Thoracic aorta (tissue), 2 donors: ENCODE measurements around the gene LRRC58. TPM values are rescaled to one million over a fixed set of nuclear protein-coding genes. Genes with fewer than 3 reads are reported as not detected.

Experiments used
- ATAC-seq: fragments of 150-250 bp; one replicate; pipeline ENCODE4 v1.8.0; 2017; ENCODE audit warnings: low read depth; ENCODE audit not compliant: insufficient number of reproducible peaks, low FRiP score
- DNase-seq: peaks from one replicate; pipeline ENCODE4 v3.0.0-alpha.2; 2020; ENCODE audit warnings: low spot score
- H3K27ac ChIP-seq, 2 donors: fragments of 200-600 bp; sonication (generic); 1 replicate in 1 of 2; 2 replicates in 1 of 2; pipeline ENCODE4 v1.5.1; 2016; ENCODE audit warnings: mild to moderate bottlenecking in 2 of 2, moderate library complexity in 2 of 2
- H3K27me3 ChIP-seq: fragments of 200-600 bp; sonication (generic); replicated peaks from 2 replicates; pipeline ENCODE4 v1.6.0; 2016; ENCODE audit warnings: mild to moderate bottlenecking; ENCODE audit not compliant: insufficient read depth
- H3K36me3 ChIP-seq: fragments of 200-600 bp; sonication (generic); one replicate; pipeline ENCODE4 v1.5.1; 2016
- H3K4me1 ChIP-seq, 2 donors: fragments of 200-600 bp; sonication (generic); 1 replicate in 1 of 2; 2 replicates in 1 of 2; pipeline versions ENCODE4 v1.5.1 to v1.6.0; 2016; ENCODE audit warnings: low read depth in 2 of 2, mild to moderate bottlenecking in 1 of 2; ENCODE audit not compliant: control insufficient read depth in 1 of 2
- H3K4me3 ChIP-seq: fragments of 200-600 bp; sonication (generic); 2 replicates; pipeline ENCODE4 v1.5.1; 2016; ENCODE audit warnings: mild to moderate bottlenecking
- H3K9me3 ChIP-seq: fragments of 200-600 bp; sonication (generic); 2 replicates; pipeline ENCODE4 v1.5.1; 2016
- CTCF ChIP-seq: fragments of 200-600 bp; sonication (generic); IDR thresholded peaks from one replicate; pipeline ENCODE4 v1.5.1; 2019; ENCODE audit warnings: antibody characterized with exemption
- total RNA-seq, 2 donors: library from RNA; depleted of rRNA; stranded (reverse); fragments of >200 nt; gene quantifications; one replicate each; pipeline versions ENCODE4 v1.1.0 to v1.2.3, GENCODE V29; 2016

LRRC58 gene
- total RNA-seq, 2 donors from 2014 or later = 27.9 to 35.6 TPM

DNA sequence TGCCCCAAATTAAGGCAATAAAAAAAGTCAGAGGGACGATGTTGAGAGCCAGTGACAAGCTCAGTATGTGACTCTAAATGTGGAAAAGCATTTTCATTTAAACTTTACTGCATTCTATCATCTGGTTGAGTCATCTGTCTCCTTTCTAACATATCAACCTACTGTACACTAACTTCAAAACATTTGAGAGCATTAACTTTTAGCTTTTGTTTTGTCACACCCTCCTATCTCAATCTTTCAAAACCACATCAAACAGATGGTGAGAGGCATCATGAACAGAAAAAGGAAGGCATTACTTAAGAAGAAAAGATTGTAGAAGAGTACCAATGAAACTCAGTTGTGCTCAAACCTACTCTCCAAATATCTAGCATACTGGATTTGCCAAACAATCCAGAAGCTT lies 4.8 kb downstream of the LRRC58 start:
- Histone ChIP-seq H3K27ac (no peak overlapping the region), H3K27me3 (no peaks in the 10 kb centered on the region), H3K4me3 (no peak overlapping the region), H3K36me3 (no peaks in the 10 kb centered on the region), H3K4me1 (peaks cover 9 to 26% of the 10 kb centered on the region in 2 donors), H3K9me3 (peaks cover 3% of the 10 kb centered on the region)
- no peak for TF ChIP-seq CTCF
- ATAC-seq = no peak
- DNase-seq = no peak

DNA sequence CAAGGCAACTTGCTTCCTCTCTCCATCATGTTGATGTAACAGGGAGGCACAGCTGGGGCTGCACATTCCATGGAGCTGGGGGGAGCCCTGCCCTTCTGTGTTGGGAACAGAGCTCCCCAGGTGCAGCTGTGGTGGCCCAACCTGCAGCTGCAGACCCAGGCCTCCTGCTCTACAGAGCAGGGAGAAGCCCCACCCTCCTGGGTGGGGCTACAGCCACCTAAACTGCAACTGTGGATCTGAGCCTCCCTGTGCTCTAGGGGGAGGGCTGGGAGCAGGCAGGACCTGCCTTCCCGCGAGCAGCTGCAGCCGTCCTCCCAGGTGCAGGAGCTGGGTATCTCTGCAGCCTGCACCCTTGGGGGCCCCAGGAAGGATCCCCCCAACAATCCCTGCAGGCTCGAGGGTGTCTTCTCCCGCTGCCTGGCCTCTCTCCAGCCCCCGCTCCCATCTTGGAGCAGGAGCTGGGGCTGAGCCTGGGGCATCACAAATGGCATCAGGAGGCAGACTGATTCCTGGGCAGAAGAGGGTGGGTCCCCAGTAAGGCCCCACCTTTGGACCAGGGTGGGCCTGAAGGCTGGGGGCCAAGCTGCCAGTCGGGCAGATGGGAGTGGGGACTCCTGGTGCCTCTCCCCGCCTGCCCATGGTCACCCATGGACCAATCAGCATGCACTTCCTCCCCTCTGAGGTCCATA lies 7.4 kb downstream of the LRRC58 start:
- peaks cover 3 to 16% of the 10 kb centered on the region in 2 donors for H3K4me1 ChIP-seq
- ATAC-seq = no peak

GRCh38 chr3:120339362-120339761 lies 9.8 kb downstream of the LRRC58 start:
- Histone ChIP-seq H3K27me3 (no peaks in the 10 kb centered on the region), H3K9me3 (peaks cover 6% of the 10 kb centered on the region), H3K4me3 (no peak overlapping the region), H3K36me3 (peaks cover 3% of the 10 kb centered on the region), H3K4me1 (peaks cover 0 to 2% of the 10 kb centered on the region in 2 donors), H3K27ac (no peak overlapping the region)
- TF ChIP-seq CTCF = no peak
- DNase-seq = no peak
- no peak for ATAC-seq

More for the DNA sequence above, 7.4 kb downstream of the LRRC58 start:
- no peaks in the 10 kb centered on the region for H3K27me3 ChIP-seq
- H3K4me3 ChIP-seq = no peak overlapping the region
- DNase-seq = no peak
- no peak overlapping the region for H3K27ac ChIP-seq
- H3K36me3 ChIP-seq = no peaks in the 10 kb centered on the region
- no peak for TF ChIP-seq CTCF
- H3K9me3 ChIP-seq = peaks cover 6% of the 10 kb centered on the region

DNA sequence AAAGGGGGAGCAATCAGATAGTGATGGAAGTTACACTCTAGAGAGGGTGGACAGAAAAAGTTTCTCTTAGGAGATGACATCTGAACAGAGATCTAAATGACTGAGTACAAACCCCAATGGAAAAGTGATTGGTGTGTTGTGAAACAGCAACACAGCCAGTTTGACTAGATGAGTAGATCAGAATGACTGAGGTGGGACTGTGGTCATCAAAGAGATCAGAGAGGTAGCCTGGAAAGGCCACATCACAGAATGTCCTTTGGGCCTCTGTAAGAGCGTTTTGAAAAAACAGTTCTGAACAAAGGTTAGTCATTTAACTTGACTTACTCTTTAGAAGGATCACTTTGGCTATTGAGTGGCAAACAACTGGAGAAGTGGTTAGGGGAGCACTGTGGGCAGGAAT lies 10.6 kb downstream of the LRRC58 start:
- H3K4me3 ChIP-seq = no peak overlapping the region
- H3K27me3 ChIP-seq = no peaks in the 10 kb centered on the region
- TF ChIP-seq CTCF = no peak
- DNase-seq = no peak
- no peak for ATAC-seq
- H3K36me3 ChIP-seq = peaks cover 6% of the 10 kb centered on the region
- H3K9me3 ChIP-seq = peaks cover 6% of the 10 kb centered on the region
- no peak overlapping the region for H3K27ac ChIP-seq
- peaks cover 0 to 2% of the 10 kb centered on the region in 2 donors for H3K4me1 ChIP-seq

DNA sequence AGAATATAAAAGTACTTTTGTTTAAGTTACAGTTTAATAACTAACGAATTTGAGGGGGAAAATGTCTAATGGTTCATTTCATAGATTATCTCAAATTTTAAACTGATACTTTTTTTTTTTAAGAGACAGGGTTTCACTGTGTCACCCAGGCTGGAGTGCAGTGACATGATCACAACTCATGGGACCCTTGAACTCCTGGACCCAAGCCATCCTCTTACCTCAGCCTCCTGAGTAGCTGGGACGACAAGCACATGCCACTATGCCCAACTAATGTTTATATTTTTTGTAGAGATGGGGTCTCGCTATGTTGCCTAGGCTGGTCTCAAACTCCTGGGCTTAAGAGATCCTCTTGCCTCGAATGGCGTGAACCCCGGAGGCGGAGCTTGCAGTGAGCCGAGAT lies 16.5 kb downstream of the LRRC58 start:
- Histone ChIP-seq H3K9me3 (no peaks in the 10 kb centered on the region), H3K27me3 (no peaks in the 10 kb centered on the region), H3K4me1 (peaks cover 0 to 2% of the 10 kb centered on the region in 2 donors), H3K27ac (no peak overlapping the region), H3K4me3 (no peak overlapping the region), H3K36me3 (peaks cover 32% of the 10 kb centered on the region)
- no peak for TF ChIP-seq CTCF
- no peak for ATAC-seq
- no peak for DNase-seq
